ES-I3 (cell line): ENCODE data around the gene TNS1.

Source experiments
- H3K36me3 ChIP-seq: 2 replicates; pipeline ENCODE4 v1.6.1; 2013; ENCODE audit warnings: mild to moderate bottlenecking, low read length, control low read depth, moderate library complexity; ENCODE audit not compliant: insufficient read depth
- H3K4me1 ChIP-seq: 2 replicates; pipeline ENCODE4 v1.6.1; 2013; ENCODE audit warnings: mild to moderate bottlenecking, control low read depth, low read length; ENCODE audit not compliant: insufficient read depth
- H3K9ac ChIP-seq: 2 replicates; pipeline ENCODE4 v1.6.1; 2013; ENCODE audit warnings: low read depth, mild to moderate bottlenecking, low read length, moderate library complexity
- H3K9me3 ChIP-seq: 2 replicates; pipeline ENCODE4 v1.6.1; 2013; ENCODE audit warnings: mild to moderate bottlenecking, low read length, moderate library complexity; ENCODE audit not compliant: control insufficient read depth, insufficient read depth

TNS1 gene

DNA sequence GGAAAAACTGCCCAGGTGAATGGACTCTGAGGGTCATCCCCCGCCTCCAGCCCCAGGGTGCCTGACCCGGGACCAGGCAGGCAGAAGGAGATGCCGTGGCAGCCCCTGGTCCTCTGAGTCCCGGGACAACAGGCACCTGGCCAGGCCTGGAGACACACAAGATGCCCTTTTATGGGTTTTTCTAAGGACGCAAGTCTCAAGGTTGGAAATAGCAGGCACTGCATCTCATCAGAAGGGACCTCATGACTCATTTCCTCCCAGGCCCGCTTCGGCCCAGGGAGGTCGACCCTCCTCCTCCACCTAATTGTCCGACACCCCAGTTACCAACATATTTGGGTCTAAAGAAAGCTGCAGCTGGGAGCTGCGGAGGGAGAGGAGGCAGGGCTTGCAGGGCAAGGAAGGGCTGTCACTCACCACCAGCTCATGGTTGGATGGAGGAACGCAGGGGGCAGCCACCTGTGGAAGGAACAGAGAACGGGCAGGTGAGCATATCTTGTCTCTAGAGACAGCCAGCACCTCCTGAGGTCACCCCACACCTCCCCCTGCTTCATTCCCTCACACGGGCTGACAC lies 82.9 kb downstream of the TNS1 start:
- Histone ChIP-seq H3K9me3 (no peaks in the 10 kb centered on the region), H3K36me3 (no peaks in the 10 kb centered on the region), H3K9ac (no peak overlapping the region), H3K4me1 (peaks cover 48% of the 10 kb centered on the region)

GRCh38 chr2:217919204-217919603 lies 83.6 kb downstream of the TNS1 start:
- Histone ChIP-seq H3K4me1 (peaks cover 48% of the 10 kb centered on the region), H3K9me3 (no peaks in the 10 kb centered on the region), H3K36me3 (no peaks in the 10 kb centered on the region), H3K9ac (no peak overlapping the region)

DNA sequence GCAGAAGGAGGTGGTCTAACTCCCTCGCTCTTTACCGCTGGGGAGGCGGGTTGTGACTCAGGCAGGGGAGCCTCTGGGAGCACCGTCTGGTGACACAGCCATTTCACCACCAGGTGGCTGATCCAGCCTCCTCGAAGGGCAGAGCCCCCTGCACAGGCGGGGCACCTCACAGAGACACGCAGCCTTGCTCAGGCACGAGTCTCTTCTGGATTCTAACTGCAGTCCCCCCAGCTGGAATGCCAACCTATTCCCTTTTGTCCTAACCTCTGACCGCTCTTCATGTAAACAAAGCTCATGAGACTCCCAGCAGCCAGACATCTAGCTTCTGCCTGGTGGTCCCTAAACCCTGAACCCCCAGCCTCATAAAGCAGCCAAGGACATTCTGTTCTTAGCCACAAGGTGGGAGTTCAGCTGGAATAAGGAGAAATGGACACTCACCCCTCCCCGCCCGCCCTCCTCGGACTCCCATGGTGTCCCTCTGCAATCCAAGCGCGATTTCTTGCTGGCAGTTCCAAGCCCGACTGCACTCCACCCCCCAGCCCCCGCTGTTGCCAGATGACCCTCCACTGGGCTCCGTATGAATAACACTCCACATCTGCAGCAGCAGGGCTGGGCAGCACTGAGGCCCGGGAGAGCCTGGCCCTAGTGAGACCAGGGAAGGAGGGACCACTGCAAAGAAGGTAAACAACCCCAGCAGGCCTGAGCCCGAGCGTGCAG lies 84.3 kb downstream of the TNS1 start:
- Histone ChIP-seq H3K9ac (no peak overlapping the region), H3K36me3 (no peaks in the 10 kb centered on the region), H3K9me3 (no peaks in the 10 kb centered on the region), H3K4me1 (peaks cover 49% of the 10 kb centered on the region)

GRCh38 chr2:217916504-217917254 lies 86.1 kb downstream of the TNS1 start:
- Histone ChIP-seq H3K4me1 (peaks cover 49% of the 10 kb centered on the region), H3K9ac (no peak overlapping the region), H3K36me3 (no peaks in the 10 kb centered on the region), H3K9me3 (no peaks in the 10 kb centered on the region)

DNA sequence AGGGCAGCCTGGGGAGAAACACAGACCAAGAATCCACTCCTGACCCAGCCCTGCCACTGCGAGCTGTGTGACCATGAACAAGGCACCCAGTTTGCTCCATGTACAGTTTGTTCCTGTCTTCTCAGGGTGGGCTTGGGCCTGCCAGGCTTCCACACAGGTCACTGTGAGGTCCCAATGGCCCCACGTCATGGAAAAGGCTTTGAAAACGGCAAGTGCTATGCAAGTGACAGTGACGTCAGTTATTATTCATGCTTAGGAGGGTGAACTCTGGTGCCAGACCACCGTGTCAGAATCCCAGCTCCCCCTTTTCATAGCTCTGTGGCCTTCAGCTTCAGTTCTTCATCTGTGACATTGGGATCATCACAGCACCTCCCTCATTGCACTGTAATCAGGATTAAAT lies 87.1 kb downstream of the TNS1 start:
- Histone ChIP-seq H3K9ac (no peak overlapping the region), H3K36me3 (no peaks in the 10 kb centered on the region), H3K9me3 (no peaks in the 10 kb centered on the region), H3K4me1 (peaks cover 48% of the 10 kb centered on the region)

DNA sequence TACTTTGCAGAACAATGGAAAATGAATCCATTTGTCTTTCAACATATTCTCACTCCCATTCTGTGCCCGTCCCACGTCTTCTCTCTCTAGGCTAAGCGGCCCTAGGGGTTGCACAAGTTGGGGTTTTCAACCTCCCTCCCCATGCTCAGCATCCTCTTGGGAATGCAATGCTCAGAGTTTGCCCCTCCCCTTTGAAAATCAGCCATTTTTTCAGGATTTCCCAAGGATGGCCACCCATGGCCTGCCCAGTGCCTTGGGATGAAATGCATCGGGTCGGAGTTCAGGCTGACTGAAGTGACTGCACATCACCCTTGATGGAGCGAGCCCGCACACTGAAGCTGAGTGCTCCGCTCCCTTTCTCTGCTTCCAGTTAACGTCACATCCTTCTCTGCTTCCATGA lies 87.9 kb downstream of the TNS1 start:
- Histone ChIP-seq H3K36me3 (no peaks in the 10 kb centered on the region), H3K4me1 (peaks cover 40% of the 10 kb centered on the region), H3K9ac (no peak overlapping the region), H3K9me3 (no peaks in the 10 kb centered on the region)

GRCh38 chr2:217914078-217914477 lies 88.7 kb downstream of the TNS1 start:
- Histone ChIP-seq H3K36me3 (no peaks in the 10 kb centered on the region), H3K9me3 (no peaks in the 10 kb centered on the region), H3K4me1 (peaks cover 32% of the 10 kb centered on the region), H3K9ac (no peak overlapping the region)

DNA sequence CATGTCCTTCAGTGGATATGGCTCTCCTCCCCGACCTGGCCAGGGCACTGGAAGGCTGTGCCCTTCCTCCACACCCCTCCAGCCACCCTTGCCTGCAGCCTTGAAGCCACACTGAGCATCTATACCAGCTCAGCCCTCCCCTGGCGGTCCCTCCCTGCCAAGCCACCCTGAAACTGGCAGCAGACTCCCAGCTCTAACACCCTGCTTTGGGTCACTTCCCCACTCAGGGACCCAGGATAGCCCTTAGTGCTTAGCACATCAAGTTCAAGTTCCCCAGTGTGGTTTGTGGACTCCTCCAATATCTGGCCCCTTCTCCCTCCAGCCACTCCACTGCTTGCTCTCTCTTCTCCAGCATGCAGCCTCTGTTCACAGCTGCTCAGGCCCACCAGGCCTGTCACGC lies 89.4 kb downstream of the TNS1 start:
- H3K4me1 ChIP-seq: peaks cover 25% of the 10 kb centered on the region
- no peaks in the 10 kb centered on the region for H3K9me3 ChIP-seq
- no peak overlapping the region for H3K9ac ChIP-seq
- H3K36me3 ChIP-seq: no peaks in the 10 kb centered on the region

- peaks cover 19% of the 10 kb centered on the region for H3K4me1 ChIP-seq
- no peaks in the 10 kb centered on the region for H3K36me3 ChIP-seq
- H3K9me3 ChIP-seq: no peaks in the 10 kb centered on the region
- no peak overlapping the region for H3K9ac ChIP-seq
These were observed 90.4 kb downstream of the TNS1 start for GRCh38 chr2:217912098-217913024.

DNA sequence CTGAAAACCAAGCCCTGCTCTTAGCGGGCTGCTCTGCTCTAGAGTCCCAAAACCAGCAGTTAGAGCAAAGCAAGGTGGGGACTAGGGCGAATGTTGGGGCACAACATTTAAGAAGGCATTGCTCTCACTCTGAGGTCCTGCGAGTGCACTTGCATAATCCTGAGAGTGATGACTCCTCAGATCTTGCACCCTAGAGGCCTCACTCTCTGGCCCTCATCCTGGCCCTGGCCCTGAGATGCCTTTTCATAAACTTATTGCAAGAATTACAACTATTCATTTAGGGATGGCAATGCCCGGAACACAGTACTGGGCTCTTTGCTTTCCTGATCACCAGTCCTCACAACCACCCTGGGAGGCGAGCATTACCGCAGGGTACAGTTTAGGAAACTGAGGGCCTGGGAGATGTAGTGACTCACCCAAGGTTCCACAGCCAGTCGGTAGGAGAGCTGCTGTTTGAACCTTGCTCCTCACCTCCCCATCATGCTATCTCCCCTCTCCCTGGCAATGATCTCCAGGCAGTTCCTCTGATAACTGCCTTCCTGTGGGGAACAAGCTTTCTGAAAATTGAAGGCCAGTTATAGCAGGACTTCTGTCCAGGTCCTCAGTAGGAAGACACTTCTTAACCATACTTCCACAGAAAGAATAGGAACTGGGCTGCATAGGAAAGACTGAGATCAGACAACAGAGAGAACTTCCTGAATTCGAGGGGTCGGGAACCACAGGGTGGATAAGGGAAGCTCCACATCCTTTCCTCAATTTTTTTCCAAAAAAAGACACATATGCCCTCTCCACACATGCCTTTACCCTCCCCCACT lies 91.3 kb downstream of the TNS1 start:
- Histone ChIP-seq H3K36me3 (no peaks in the 10 kb centered on the region), H3K4me1 (peaks cover 19% of the 10 kb centered on the region), H3K9me3 (no peaks in the 10 kb centered on the region), H3K9ac (no peak overlapping the region)

DNA sequence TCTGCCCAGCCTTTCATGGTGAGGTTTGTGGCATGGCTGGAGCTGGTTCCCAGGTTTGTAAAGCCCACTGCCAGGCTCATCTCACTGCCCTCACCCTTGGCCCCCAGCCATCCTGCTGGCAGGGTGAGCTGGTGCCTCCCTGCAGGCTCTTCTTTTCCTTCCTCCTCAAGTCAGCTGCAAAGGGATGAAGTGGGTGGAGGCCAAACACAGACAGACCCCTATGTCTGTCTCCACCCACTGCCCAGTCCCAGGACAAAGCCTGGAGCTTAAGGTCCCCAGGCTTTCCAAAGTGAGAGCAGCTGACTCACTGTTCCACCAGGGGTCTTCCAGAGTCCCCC lies 92.0 kb downstream of the TNS1 start:
- Histone ChIP-seq H3K9me3 (no peaks in the 10 kb centered on the region), H3K9ac (no peak overlapping the region), H3K4me1 (peaks cover 19% of the 10 kb centered on the region), H3K36me3 (no peaks in the 10 kb centered on the region)

- Histone ChIP-seq H3K9me3 (no peaks in the 10 kb centered on the region), H3K9ac (no peak overlapping the region), H3K4me1 (peaks cover 19% of the 10 kb centered on the region), H3K36me3 (no peaks in the 10 kb centered on the region)
These were observed 93.5 kb downstream of the TNS1 start for GRCh38 chr2:217909156-217909820.

DNA sequence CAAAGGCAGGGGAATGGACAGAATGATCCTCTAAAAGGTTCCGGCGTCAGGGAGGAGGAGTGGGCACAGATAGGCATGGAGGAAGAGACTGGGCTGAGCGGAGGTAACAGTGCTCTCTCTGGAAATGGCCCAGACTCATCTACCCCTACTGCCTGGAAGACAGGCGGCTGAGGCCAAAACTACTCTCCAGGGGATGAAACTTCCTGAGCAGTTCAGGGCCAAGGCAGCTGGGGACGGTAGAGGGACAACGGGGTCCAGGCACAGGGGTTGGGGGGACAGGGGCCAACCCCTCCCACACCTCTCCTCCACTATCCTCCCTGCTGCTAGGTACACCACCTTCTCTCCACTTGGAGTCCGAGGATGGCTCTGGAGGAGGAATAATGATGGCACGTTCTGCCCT lies 94.3 kb downstream of the TNS1 start:
- Histone ChIP-seq H3K9me3 (no peaks in the 10 kb centered on the region), H3K9ac (no peak overlapping the region), H3K36me3 (no peaks in the 10 kb centered on the region), H3K4me1 (peaks cover 18% of the 10 kb centered on the region)
